GM12801 (cell line): ENCODE results near the gene ARHGAP11A.

Source experiments
- CTCF ChIP-seq: IDR thresholded peaks from one replicate; pipeline ENCODE4 v1.5.1; 2011; ENCODE audit warnings: control low read depth; ENCODE audit not compliant: insufficient read length; ENCODE audit errors: extremely low read depth

ARHGAP11A gene

GRCh38 chr15:32656496-32656895, 41.2 kb downstream of the ARHGAP11A start:
- no peak for TF ChIP-seq CTCF

- no peak for TF ChIP-seq CTCF
Measured at GRCh38 chr15:32657198-32657883, 42.0 kb downstream of the ARHGAP11A start.

GRCh38 chr15:32657941-32658340, 42.6 kb downstream of the ARHGAP11A start:
- no peak for TF ChIP-seq CTCF

- TF ChIP-seq CTCF, result no peak
Measured at GRCh38 chr15:32659340-32660155, 44.2 kb downstream of the ARHGAP11A start.

GRCh38 chr15:32663671-32664070, 48.4 kb downstream of the ARHGAP11A start:
- no peak for TF ChIP-seq CTCF

GRCh38 chr15:32664796-32665195, 49.5 kb downstream of the ARHGAP11A start:
- TF ChIP-seq CTCF, result no peak

GRCh38 chr15:32667321-32667720, 52.0 kb downstream of the ARHGAP11A start:
- no peak for TF ChIP-seq CTCF
